Stimulated activated CD8-positive, alpha-beta memory T cell treated with anti-CD3 and anti-CD28 coated beads, Interleukin-15, amount 100 ng/mL, for 4 hours (primary cell): Measurements from ENCODE around the gene PDSS2.
"Not testable (repeated sequence)": the region's sequence is repeated elsewhere in the genome, so short reads cannot be mapped to it uniquely, and the experiment has no call there.

Experiments used
- DNase-seq, 2 donors: peaks; one replicate each; pipeline ENCODE4 v3.0.0-alpha.2; 2020; ENCODE audit warnings: low read depth in 2 of 2

PDSS2 gene, protein sequence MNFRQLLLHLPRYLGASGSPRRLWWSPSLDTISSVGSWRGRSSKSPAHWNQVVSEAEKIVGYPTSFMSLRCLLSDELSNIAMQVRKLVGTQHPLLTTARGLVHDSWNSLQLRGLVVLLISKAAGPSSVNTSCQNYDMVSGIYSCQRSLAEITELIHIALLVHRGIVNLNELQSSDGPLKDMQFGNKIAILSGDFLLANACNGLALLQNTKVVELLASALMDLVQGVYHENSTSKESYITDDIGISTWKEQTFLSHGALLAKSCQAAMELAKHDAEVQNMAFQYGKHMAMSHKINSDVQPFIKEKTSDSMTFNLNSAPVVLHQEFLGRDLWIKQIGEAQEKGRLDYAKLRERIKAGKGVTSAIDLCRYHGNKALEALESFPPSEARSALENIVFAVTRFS

DNA sequence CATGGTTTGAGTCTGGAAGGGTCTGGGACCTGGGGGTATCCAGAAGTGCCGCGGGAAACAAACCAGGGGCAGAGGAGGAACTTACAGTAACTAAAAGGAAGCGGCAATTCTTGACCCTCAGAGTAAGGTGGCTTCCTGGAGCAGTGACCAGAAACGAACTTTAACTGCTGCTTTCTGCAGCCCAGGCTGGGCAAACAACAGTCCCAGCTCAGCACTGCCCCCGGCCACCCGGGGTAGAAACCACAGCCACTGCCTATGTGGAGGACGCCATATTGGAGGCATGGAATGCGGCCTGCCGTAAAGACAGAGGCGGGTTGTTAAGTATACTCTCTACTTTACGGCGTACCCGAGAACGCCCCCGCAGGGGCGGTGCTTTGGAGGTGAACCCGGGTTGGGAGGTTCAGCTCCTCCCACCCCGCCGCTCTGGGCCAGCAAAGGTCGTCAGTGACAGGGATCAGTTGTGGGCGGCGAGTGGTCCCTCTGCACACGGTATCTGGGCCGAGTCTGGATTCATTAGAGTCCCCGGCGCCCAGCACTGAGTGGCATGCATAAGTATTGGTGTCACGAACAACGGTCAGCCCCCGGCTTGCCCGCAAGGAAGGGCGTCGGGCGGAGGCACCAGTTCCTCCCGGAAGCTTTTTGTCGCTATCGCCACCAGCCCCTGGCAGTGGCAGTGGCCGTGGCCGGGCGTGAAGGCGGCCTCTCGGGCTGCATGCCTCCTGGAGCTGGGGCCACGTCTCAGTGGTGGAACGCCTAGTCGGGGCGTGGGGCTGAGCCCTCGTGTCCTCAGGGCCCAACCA, at the start of gene PDSS2:
Gene PDSS2, minus strand, starts transcription at position 282 of the 800 bp plus-strand sequence. Its CDS starts 279 bp downstream, at position 3.
- DNase-seq: peak; percentile 97 to 99

DNA sequence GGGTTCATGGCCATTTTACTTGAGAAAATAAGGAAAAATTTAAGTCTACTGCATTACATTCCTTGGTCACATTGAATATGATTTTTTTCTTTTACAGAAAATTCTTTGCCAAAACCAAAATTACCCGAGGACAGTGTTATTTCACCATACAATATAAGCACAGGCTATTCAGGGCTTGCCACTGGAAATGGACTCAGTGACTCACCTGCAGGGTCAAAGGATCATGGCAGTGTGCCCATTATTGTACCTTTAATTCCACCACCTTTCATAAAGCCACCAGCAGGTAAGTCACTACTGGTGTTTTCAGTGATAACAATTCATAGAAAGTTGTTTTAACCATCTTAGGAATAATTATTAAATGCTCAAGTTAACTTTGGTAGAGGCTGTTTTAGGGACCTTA, 46.8 kb upstream of the PDSS2 start:
- DNase-seq: no peak

DNA sequence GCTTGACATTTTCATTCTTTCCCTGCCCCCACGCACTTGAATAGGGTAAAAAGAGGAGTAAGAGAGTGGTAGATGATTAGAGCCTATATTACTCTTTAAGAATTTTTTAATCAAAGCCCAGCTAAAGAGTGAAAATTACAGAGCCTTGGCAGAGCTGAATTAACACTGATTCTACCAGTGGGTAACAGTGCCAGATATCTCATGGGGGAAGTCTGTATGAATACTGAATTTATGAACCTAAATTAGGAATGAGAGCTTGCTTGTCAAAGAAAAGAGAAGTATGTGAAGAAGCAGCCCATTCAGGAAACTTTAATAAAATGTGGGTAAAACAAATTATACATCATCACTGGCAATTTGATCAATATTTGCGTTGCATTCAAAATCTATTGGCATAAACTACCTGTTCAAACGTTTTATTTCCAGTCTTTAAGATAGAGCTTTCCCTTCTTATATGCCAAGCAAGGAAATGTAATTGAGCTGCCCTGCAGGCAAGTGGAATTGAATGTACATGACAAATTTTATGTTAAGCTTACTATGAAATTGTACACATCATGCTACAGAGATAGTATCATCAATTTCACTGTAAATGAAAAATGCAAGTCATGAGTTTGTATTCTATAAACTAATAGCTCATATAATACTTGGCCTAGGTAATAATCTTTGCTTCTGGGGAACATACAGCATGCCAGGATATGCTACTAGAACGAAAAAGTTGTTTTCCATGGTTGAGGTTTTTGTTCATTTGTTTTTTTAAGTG, 45.1 kb upstream of the PDSS2 start:
- no peak for DNase-seq

DNA sequence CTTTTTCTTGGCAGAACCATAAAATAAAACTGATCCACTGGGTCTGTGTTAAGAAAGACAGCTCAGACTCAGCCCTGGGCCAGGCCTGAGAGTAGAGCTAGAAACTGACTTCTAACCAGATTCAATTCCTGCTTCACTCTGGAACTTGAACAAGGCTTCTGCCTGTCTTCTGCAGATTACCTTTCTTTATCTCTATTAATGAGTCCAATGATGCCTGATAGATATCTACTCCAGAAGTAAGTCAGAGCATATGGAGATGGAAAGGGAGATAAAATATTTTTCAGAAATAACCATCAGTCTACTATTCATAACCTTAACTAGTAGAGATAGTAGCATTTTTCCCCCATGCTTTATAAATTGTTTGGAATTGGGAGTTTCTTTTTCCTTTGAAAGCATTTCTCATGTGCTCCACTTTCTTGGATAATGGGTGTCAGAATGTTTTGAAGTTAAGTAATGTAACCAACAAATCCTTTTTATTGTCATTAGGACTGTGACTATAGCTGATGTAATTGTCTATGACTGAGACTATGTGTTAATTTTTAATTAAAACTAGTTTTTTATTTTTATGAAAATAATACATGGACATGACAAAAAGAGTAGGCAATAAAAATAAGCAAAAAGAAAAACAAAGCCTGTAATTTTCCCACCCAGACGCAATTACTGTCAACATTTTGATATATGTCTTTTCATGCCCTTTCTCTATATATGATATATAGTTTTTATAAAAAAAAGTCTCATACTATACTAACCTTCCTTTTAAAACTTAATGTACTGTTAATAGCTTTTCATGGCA, 37.7 kb upstream of the PDSS2 start:
- no peak for DNase-seq

DNA sequence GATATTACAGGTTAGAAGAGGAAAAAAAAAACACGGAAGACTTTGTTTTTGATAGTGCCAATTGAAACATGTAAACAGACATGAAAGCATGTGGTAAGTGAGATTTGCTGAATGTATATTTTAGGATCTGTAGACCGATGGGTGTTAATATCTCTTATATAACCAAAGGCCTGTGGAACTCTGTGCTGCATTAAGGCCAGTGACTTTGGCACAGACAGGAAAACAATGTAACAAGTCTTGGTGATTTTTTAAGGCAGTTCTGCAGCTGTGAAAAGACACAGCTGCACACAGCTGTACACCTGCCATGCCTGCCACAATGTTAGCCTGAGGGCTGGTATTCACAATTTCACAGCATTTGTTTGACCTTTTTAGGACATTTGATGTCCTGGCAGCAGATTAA, 36.6 kb upstream of the PDSS2 start:
- DNase-seq: no peak

DNA sequence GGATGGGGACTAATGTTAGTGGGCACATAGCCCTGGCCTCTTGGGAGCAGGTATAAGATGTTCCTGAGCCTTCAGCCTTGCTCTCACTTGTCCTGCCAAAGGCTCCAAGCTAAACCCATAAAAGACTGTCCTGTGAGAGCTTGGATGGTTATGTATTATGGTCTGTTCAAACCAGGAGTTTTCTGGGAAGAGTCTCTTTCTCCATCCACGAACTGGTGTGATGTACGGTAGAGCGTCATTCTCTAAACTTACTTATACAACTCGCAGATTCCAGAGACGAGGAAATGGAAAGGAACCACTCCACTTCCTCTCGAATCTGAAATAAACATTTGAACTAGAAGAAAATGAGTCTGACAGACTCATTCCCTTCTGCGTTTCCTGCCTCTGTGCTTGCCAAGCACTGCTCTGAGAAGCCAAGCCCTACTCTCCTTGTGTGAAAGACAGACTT, 35.9 kb upstream of the PDSS2 start:
- DNase-seq: no peak

DNA sequence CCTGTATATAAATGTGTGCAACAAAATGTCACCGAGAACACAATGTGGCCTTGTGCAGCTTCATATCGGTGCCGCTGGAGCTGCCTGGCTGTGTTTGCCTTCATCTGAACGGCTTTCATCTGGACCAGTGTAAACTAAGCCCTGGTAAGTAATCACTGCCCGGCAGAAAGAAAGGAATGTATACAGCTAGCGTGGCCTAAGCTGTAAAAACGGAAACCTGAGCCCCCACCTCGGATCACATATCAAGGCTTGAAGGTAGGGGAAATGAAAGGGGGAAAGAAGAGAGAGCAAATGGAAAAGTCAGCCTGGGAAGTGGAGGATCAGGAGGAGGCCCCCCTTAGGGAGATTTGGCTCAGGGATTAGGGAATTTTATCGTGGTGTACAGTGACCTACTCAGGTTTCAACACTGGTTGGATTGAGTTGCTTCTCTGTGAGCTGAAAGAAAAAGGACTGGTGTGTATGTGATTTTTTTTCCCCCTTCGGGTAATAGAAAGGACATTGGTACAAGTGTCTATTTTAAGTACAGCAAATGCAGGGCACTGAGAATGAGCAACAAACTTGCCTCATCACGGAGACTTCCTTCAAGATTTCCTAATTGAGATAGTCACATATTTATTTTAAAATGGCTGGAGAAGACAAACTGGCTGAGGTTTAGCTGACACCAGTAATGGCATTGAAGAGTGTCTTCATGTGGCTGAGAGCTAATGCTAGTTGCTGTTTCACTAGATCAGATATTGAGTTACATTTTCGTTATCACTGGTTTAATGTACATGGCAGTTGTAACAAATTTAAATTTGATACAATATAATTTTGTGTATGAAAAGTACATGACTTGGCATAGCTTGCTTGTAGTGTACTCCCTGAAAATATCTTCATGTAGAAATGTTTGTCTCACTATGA, 34.0 kb upstream of the PDSS2 start:
- DNase-seq: no peak

DNA sequence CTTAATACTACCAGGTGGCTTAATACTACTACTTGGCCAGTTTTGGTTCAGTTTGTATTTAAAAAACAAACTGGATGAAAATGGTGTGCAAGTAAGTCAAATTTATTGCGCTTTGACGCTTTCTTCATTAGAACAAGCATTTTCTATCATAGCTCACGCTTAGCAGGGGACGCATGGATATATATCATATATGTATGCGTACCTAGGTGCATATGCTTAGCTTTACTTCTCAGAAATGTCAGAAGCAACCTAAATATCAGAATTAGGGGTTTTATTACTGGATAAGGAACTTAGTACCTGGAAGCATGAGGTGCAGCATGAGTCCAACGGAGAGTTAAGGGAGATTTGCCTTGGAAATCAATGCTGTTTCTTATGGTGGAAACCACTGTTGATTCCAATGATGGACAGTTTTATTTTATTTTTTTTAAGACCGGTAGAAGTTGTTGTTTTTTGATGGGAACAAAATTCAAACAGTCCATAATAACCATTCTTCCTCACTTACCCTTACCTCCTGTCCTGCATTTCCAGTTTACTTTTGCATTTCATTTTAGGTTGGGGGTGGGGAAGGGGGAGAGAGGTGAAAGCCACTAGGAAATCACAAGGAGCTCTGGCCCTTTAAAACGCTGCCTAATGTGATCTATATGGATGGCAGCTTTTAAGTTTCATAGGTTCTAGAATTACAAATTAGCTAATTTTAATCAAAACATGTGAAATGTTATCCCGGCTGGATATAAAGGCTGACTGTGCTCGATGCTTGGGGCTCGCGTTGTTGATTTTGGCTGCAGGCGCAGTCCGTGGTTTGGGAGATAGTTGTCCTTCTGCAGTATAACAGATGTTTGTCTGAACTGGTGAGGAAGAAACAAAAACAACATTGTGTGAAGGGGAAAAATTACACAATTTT, 32.6 kb upstream of the PDSS2 start:
- no peak for DNase-seq

DNA sequence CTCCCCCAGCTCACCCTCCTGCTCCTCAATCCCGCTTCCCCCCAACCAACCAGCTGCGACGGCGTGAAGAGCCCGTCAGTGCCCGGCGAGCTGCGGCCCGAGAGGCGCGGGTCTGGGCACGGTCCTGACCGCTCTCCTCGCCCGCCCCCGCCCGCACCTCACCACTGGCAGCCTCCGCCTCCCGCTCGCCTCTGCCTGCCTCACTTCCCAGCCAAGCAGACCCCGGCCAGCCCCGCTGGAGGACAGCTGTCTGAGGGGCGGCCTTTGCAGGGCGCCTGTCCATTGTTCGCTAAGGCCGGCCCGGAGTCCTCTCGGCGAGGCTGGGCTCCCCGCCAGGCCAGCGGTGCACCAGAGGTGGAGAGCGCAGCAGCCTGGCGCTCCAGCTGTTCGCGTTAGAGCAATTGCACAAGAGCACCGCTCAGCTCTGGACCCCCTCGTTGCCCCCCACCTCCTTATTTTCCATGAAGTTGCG, 31.8 kb upstream of the PDSS2 start:
- no peak for DNase-seq

DNA sequence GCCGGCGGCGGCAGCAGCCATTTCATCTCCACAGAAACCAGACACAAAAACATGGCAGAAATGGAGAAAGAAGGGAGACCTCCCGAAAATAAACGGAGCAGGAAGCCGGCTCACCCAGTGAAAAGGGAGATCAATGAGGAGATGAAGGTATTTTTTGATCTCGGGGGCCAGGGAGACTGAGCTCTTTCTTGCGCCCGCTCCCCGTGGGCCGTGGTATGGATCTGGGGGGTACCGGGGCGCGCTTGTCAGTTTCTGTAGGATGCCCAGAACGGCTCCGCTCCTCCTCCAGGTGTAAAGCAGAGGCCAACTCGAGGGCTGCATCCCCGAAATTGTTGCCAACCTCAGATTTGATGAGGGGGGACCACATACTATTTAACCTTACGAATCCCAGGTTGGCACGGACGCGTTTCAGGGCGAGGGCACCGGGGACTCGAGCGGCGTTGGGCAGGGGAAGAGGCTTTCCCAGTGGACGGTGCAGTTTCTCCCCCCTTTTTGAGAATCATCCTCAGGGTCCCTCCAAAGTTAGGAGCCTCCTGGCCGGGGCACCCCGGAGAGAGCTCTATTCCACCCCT, 31.3 kb upstream of the PDSS2 start:
- no peak for DNase-seq

DNA sequence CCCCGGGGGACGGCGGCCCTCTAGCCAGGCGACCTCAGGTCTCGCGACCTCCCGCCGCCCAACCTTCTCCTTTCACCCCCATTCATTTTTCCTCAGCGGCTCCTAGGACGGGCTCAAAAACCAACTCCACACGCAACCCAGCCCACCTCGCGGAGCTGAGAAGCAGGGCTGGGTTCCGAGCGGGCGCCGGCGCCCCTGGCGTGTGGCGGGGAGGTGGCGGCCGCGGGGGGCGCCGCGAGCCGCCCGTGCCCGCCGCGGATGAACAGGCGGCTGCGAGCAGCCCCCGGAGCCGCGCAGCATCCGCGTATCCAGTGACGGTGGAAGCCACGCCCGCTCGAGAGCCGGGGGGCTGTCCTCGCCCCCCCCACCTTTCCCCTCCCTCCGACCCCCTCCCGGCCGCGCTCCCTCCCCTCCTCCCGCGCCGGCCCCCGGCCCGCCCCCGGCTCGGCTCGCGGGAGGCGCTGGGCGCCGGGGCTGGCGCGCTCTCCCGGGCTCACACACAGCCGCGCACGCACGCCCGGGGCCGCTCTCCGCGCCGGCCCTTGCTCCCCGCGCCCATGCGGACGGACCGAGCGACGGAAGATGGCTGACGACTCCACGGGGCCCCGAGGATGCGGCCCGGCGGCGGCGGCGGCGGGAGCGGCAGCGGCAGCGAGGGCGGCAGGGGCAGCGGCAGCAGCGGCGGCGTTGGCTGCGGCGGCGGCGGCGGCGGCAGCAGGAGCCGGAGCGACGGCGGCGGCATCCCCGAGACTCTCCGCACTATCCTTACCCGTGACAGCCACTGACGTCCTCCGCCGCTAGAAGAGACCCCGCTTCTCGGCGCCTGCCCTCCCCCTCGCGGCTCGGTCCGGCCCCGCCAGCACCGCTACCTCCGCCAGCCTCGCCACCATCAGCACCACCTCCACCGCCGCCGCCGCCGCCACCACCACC, 30.5 kb upstream of the PDSS2 start, which contains the start of gene SOBP:
Gene SOBP, plus strand, starts transcription at position 482 of the 930 bp plus-strand sequence. CDS start 500 bp downstream, outside the sequence.
- peak in 1 of 2 donors; percentile 49 for DNase-seq

DNA sequence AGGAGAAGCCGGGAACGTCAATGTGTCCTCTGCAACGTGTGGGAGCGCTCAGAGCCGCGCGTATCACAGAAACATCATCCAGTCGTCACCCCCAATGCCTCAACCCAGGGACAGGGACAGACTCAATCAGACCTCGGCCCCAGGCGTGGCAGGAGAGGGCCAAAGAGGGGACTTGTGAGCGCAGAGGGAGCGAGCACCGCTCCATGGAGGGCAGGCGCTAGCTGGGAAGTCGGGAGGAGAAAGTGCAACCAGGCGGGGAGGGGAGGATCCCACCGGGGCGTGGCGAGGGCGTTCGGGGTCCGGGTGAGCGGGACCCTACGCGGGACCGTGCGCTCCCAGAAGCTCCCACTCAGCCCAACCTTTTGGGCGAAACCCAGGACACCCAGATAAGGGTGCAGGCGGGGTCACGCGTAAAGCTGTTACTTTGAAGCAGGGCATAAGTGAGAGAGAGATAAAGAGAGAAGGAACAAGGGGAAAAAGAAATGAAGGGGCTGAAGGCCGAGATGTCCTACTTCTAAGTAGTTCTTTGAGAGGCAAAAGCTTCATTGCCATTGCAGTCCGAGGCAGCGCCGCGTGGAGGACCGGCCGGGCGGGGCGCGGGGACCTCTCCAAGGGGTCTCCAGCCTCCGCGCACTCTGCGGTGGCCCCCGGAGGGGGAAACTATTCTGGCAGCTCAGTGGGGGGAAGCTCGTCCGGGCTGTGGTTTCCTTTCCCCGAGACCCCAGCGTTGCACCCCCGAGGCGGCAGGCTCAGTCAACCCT, 29.7 kb upstream of the PDSS2 start:
- DNase-seq: peak in 1 of 2 donors; percentile 3

DNA sequence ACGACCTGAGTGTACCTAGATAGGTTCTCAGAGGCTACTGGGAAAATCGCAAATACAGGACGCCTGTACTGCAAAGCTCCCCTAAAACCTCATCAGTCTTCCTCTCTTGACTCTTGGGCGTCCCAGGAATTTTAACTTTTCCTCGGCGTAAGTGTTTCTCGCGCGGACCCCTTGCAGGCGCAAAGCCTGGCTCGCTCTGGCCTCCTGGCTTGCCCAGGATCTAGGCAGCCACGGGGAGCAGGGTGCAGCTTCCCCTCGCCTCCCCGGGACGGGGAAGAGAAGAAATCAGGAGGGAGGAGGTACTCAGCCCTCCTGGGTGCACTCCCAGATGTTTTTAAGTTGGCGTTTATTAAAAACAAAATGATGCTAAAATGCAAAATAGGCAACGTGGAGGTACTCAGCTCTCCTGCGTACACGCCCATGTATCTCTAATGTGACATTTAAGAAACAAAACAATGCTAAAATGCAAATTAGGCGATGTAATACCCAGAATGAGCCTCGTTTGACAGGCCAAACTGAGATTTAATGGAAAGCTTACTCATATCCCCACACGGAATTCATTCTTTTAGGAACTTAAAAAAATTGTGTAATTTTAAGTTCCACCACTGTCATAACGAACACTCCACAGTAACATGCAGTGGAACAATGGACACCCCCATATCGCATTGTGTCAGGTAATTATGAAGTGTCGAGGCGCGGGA, 29.0 kb upstream of the PDSS2 start:
- no peak for DNase-seq

DNA sequence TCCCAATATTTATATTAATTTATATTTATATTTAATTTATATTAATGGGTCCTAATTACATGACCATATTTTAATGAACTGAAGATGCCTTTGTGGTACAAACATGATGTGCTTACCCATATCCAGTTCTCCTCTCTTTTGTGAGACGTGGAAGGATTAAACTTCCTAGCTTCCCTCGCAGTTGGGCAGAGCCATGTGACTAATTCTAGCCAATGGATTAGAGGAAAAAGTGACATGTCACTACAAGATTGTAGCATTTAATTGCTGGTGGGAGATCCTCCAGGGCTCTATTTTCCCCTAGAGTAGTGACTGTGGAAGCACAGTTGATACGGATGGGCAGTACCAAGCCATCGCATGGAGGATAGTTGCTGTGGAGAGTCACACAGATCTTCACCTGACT, 25.8 kb upstream of the PDSS2 start:
- no peak for DNase-seq

DNA sequence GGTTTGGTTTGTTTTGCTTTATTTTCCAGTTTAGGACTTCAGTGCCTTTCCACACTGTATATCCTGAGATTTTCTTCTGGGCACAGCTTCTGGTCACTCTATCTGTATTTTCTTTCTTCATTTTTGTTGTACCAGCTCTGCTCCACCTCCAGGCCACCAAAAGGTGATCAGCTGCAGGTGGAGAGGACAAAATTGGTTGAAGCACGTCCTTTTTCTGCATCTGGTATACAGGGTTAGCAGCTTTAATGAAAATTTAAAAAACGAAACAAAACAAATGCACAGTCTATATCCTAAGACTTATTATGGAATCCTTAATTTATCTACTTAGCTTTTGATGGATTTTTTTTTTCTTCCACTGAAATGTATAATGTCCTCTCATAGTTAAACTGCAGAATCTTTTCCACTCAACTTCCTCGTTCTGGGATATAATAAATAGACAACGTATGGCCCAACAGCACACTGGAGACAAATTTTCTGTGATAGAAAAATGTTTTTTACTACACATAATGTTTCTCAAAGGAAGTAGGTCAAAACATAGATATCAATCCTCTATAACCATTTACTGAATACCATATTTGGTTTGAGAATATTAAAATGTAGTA, 19.8 kb upstream of the PDSS2 start:
- DNase-seq: no peak

DNA sequence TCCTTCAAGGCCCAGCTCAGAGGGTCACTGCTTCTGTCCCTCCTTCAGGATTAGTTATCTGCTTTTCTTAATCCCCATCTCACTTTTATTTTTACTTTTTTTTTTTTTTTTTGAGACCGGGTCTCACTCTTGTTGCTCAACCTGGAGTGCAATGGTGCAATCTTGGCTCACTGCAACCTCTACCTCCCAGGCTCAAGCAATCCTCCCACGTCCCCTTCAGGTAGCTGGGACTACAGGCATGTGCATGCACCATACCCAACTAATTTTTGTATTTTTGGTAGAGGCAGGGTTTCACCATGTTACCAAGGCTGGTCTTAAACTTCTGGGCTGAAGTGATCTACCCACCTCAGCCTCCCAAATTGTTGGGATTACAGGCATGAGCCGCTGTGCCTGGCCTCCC, 16.5 kb upstream of the PDSS2 start:
- not testable (repeated sequence) for DNase-seq
